Mesenchymal stem cell (in vitro differentiated cells and primary cell): ENCODE measurements around the gene HRH4.

Experiments used
- DNase-seq: peaks from one replicate; pipeline ENCODE4 v3.0.0-alpha.2; 2013
- H2AFZ ChIP-seq: one replicate; pipeline ENCODE4 v1.6.1; 2013; ENCODE audit warnings: low read depth, mild to moderate bottlenecking, control low read depth, inconsistent platforms, low read length, moderate library complexity
- H2AK5ac ChIP-seq: 2 replicates; pipeline ENCODE4 v1.6.1; 2013; ENCODE audit warnings: low read length, moderate library complexity, mild to moderate bottlenecking, inconsistent platforms; ENCODE audit not compliant: severe bottlenecking
- H2BK120ac ChIP-seq: one replicate; pipeline ENCODE4 v1.6.1; 2013; ENCODE audit warnings: low read depth, mild to moderate bottlenecking, inconsistent platforms, low read length, moderate library complexity
- H2BK12ac ChIP-seq, 2 experiments: one replicate each; pipeline ENCODE4 v1.6.1; 2013; ENCODE audit warnings: inconsistent platforms in 2 of 2, low read length in 2 of 2, mild to moderate bottlenecking in 2 of 2, moderate library complexity in 2 of 2, control low read depth in 1 of 2
- H2BK15ac ChIP-seq: one replicate; pipeline ENCODE4 v1.6.1; 2013; ENCODE audit warnings: mild to moderate bottlenecking, low read depth, inconsistent platforms; ENCODE audit not compliant: poor library complexity, severe bottlenecking
- H2BK5ac ChIP-seq: 2 replicates; pipeline ENCODE4 v1.6.1; 2013; ENCODE audit warnings: low read depth, mild to moderate bottlenecking, low read length, control low read depth, inconsistent platforms; ENCODE audit not compliant: poor library complexity, severe bottlenecking
- H3K14ac ChIP-seq, 2 experiments: one replicate each; pipeline ENCODE4 v1.6.1; 2013; ENCODE audit warnings: inconsistent platforms in 2 of 2, low read length in 2 of 2, control low read depth in 1 of 2, mild to moderate bottlenecking in 1 of 2, moderate library complexity in 1 of 2
- H3K18ac ChIP-seq, 2 experiments: one replicate each; pipeline ENCODE4 v1.6.1; 2013; ENCODE audit warnings: inconsistent platforms in 2 of 2, low read length in 2 of 2, control low read depth in 1 of 2, low read depth in 1 of 2, mild to moderate bottlenecking in 1 of 2
- H3K23ac ChIP-seq, 2 experiments: one replicate each; pipeline ENCODE4 v1.6.1; 2013; ENCODE audit warnings: inconsistent platforms in 2 of 2, low read length in 2 of 2, mild to moderate bottlenecking in 2 of 2, moderate library complexity in 2 of 2, control low read depth in 1 of 2
- H3K27ac ChIP-seq: 2 replicates; pipeline ENCODE4 v1.5.1; 2013; ENCODE audit warnings: mild to moderate bottlenecking, moderate library complexity, low read length, control low read depth, inconsistent platforms; ENCODE audit not compliant: poor library complexity, severe bottlenecking
- H3K27me3 ChIP-seq, 2 experiments: 2 replicates each; pipeline versions ENCODE4 v1.6.1 to v1.7.0; 2013; ENCODE audit warnings: low read length in 2 of 2, mild to moderate bottlenecking in 2 of 2, moderate library complexity in 2 of 2, control low read depth in 1 of 2, inconsistent platforms in 1 of 2; ENCODE audit not compliant: control insufficient read depth in 1 of 2, insufficient read depth in 1 of 2
- H3K36me3 ChIP-seq, 2 experiments: 2 replicates each; pipeline versions ENCODE4 v1.6.1 to v1.7.0; 2013; ENCODE audit warnings: low read length in 2 of 2, control low read depth in 1 of 2, inconsistent platforms in 1 of 2, low read depth in 1 of 2, mild to moderate bottlenecking in 1 of 2; ENCODE audit not compliant: insufficient read depth in 2 of 2, control insufficient read depth in 1 of 2
- H3K4ac ChIP-seq, 2 experiments: one replicate each; pipeline ENCODE4 v1.6.1; 2013; ENCODE audit warnings: inconsistent platforms in 2 of 2, low read length in 2 of 2, mild to moderate bottlenecking in 2 of 2, moderate library complexity in 2 of 2, control low read depth in 1 of 2, low read depth in 1 of 2
- H3K4me1 ChIP-seq: 2 replicates; pipeline ENCODE4 v1.6.1; 2013; ENCODE audit warnings: low read depth, low read length, control low read depth; ENCODE audit not compliant: control insufficient read depth, insufficient read depth
- H3K4me2 ChIP-seq: 2 replicates; pipeline ENCODE4 v1.6.1; 2013; ENCODE audit warnings: low read length, mild to moderate bottlenecking, inconsistent platforms; ENCODE audit not compliant: poor library complexity, severe bottlenecking
- H3K4me3 ChIP-seq, 2 experiments: 2 replicates each; pipeline versions ENCODE4 v1.5.1 to v1.7.0; 2013; ENCODE audit warnings: low read length in 2 of 2, mild to moderate bottlenecking in 2 of 2, control low read depth in 1 of 2, low read depth in 1 of 2; ENCODE audit not compliant: insufficient read depth in 1 of 2
- H3K79me1 ChIP-seq: replicated peaks from 2 replicates; pipeline ENCODE4 v1.6.1; 2013; ENCODE audit warnings: mild to moderate bottlenecking, control low read depth, low read length, inconsistent platforms; ENCODE audit not compliant: poor library complexity, severe bottlenecking
- H3K9ac ChIP-seq: 2 replicates; pipeline ENCODE4 v1.7.0; 2013; ENCODE audit warnings: mild to moderate bottlenecking, low read length, moderate library complexity
- H3K9me3 ChIP-seq: 2 replicates; pipeline ENCODE4 v1.7.0; 2013; ENCODE audit warnings: mild to moderate bottlenecking, low read length; ENCODE audit not compliant: control insufficient read depth
- H4K8ac ChIP-seq: one replicate; pipeline ENCODE4 v1.6.1; 2013; ENCODE audit warnings: inconsistent platforms, mild to moderate bottlenecking, low read length, moderate library complexity
- H4K91ac ChIP-seq: one replicate; pipeline ENCODE4 v1.6.1; 2013; ENCODE audit warnings: mild to moderate bottlenecking, low read length, inconsistent platforms
- WGBS: methylation state at CpG from one replicate; pipeline ENCODE4 v1.1.7; 2013; ENCODE audit warnings: mixed read lengths; 5-methylcytosine and 5-hydroxymethylcytosine counted together

Gene HRH4

DNA sequence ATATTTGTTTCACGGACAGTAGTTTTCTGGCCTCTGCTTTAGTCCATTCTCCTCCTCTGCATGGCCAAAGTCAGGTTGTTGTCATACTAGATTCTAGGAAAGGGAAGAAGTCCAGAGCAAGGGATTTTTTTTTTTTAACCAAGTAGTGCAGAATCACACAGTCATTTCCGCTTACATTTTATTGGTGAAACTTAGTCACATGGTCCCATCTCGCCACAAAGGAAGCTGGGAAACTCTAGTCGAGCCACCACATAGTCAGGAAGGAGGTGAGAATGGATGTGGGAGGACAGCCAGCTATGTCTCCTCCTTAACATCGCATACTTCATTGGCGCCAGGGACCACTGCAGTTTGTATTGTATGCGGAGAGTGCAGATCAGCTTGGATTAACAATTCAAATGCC is 10.4 kb downstream of the HRH4 start:
- Histone ChIP-seq H3K27ac (no peak overlapping the region), H3K4me3 (no peak overlapping the region), H3K23ac (no peak overlapping the region), H3K18ac (no peak overlapping the region), H3K27me3 (no peaks in the 10 kb centered on the region), H3K9me3 (no peaks in the 10 kb centered on the region), H3K4me2 (no peak overlapping the region), H3K4ac (no peak overlapping the region), H3K36me3 (no peaks in the 10 kb centered on the region), H2BK5ac (no peak overlapping the region), H2AFZ (no peak overlapping the region), H3K79me1 (no peaks in the 10 kb centered on the region), H2AK5ac (no peak overlapping the region), H2BK120ac (no peak overlapping the region), H3K9ac (no peak overlapping the region), H3K4me1 (no peaks in the 10 kb centered on the region), H3K14ac (no peak overlapping the region), H4K8ac (no peak overlapping the region), H2BK15ac (no peak overlapping the region), H2BK12ac (no peak overlapping the region), H4K91ac (no peak overlapping the region)
- WGBS, result 88% methylated on average over 5 of the region's 7 CpGs
- DNase-seq, result no peak

DNA sequence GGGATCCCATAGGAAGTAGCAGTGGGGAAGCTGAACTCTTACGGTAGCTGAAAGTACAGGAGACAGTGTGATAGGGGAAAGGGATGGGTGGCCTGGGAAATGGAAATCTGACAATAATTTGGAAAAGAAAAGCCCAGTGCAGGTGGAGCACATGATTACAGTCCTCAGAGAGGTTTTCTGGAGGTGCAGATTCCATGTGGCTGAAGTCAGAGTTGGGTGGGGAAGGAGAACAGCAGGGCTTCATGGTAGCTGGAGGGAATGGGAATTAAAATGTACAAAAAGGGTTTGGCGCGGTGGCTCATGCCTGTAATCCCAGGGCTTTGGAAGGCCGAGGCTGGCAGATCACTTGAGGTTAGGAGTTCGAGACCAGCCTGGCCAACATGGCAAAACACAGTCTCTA is 12.2 kb downstream of the HRH4 start:
- H3K9ac ChIP-seq, result no peak overlapping the region
- H3K18ac ChIP-seq, result no peak overlapping the region
- H2BK120ac ChIP-seq, result no peak overlapping the region
- H3K4me1 ChIP-seq, result no peaks in the 10 kb centered on the region
- no peaks in the 10 kb centered on the region for H3K36me3 ChIP-seq
- no peak overlapping the region for H4K91ac ChIP-seq
- no peak overlapping the region for H3K14ac ChIP-seq
- H4K8ac ChIP-seq, result no peak overlapping the region
- no peak overlapping the region for H3K23ac ChIP-seq
- H2AK5ac ChIP-seq, result no peak overlapping the region
- H2BK5ac ChIP-seq, result no peak overlapping the region
- no peak overlapping the region for H3K4ac ChIP-seq
- H3K27me3 ChIP-seq, result no peaks in the 10 kb centered on the region
- no peaks in the 10 kb centered on the region for H3K79me1 ChIP-seq
- 93% methylated on average over 4 of the region's 5 CpGs for WGBS
- H3K4me2 ChIP-seq, result no peak overlapping the region
- no peak overlapping the region for H3K27ac ChIP-seq
- H3K4me3 ChIP-seq, result no peak overlapping the region
- no peak overlapping the region for H2BK12ac ChIP-seq
- H2AFZ ChIP-seq, result no peak overlapping the region
- no peaks in the 10 kb centered on the region for H3K9me3 ChIP-seq
- DNase-seq, result no peak
- no peak overlapping the region for H2BK15ac ChIP-seq

DNA sequence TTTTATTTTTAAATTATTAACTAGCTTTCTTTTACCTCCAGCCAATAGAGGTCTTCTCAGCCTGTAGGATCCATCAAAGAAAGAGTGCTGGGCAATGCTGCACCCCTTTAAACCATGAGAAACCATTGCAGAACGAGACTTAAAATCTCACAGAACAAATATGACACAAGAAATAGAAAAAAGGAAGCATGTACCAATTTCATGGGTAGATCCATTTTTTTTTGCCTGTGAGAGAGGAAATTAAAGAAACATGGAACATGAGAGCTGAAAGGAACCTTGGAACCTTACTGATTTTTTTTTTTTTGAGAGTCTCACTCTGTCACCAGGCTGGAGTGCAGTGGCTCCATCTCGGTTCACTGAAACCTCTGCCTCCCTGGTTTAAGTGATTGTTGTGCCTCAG is 14.0 kb downstream of the HRH4 start:
- Histone ChIP-seq H4K91ac (no peak overlapping the region), H3K4me1 (no peaks in the 10 kb centered on the region)
- no peak for DNase-seq

DNA sequence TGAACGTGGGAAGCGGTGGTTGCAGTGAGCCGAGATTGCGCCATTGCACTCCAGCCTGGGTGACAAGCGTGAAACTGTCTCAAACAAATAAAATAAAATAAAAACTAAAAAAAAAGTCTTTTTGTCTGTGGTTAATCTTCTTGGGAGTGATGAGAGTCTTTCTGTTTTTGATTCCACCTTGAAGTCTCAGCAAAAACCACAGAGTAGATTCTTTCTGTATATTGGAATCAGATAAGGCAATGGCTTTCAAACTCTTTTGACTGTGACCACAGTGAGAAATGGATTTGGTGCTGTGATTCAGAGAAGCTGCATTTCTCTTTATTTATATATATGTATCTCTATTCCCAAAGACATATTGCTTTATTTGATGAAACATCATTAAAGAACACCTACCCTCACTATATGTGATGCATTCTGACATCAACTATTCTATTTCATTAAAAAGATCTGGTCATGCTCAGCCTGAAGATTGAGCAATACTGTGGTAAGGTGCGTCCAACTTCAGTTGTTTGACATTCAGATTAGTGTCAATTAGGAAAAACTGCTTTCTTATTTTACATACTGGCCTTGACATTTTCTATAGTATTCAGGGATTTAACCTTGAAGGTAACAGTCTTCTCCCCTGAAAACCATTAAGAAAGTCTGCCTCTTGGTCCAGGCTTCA is 15.6 kb downstream of the HRH4 start:
- no peak for DNase-seq
- H2AFZ ChIP-seq, result no peak overlapping the region
- H3K4me1 ChIP-seq, result no peaks in the 10 kb centered on the region

More for the DNA sequence above, 14.0 kb downstream of the HRH4 start:
- Histone ChIP-seq H2BK12ac (no peak overlapping the region), H3K27ac (no peak overlapping the region), H3K14ac (no peak overlapping the region), H3K36me3 (no peaks in the 10 kb centered on the region), H2AFZ (no peak overlapping the region), H2BK15ac (no peak overlapping the region), H3K4ac (no peak overlapping the region), H3K4me2 (no peak overlapping the region), H4K8ac (no peak overlapping the region), H3K79me1 (no peaks in the 10 kb centered on the region), H3K27me3 (no peaks in the 10 kb centered on the region), H2AK5ac (no peak overlapping the region), H3K9me3 (no peaks in the 10 kb centered on the region), H2BK5ac (no peak overlapping the region), H3K9ac (no peak overlapping the region), H2BK120ac (no peak overlapping the region), H3K4me3 (no peak overlapping the region), H3K23ac (no peak overlapping the region), H3K18ac (no peak overlapping the region)
- WGBS, result 71% methylated on average over 1 of the region's 2 CpGs

More for the DNA sequence above, 15.6 kb downstream of the HRH4 start:
- Histone ChIP-seq H3K18ac (no peak overlapping the region), H2AK5ac (no peak overlapping the region), H3K14ac (no peak overlapping the region), H3K9me3 (no peaks in the 10 kb centered on the region), H3K4ac (no peak overlapping the region), H3K79me1 (no peaks in the 10 kb centered on the region), H2BK15ac (no peak overlapping the region), H3K9ac (no peak overlapping the region), H3K27ac (no peak overlapping the region), H3K4me3 (no peak overlapping the region), H2BK5ac (no peak overlapping the region), H2BK120ac (no peak overlapping the region), H3K23ac (no peak overlapping the region), H4K8ac (no peak overlapping the region), H3K27me3 (no peaks in the 10 kb centered on the region), H4K91ac (no peak overlapping the region), H3K4me2 (no peak overlapping the region), H2BK12ac (no peak overlapping the region), H3K36me3 (no peaks in the 10 kb centered on the region)
- no CpG with 5 or more reads among the region's 6 CpGs for WGBS
